Measurements from ENCODE around the gene HLA-A. TPM values are rescaled to one million over a fixed set of nuclear protein-coding genes. Genes with fewer than 3 reads are reported as not detected.

Gene HLA-A
- total and polyA plus RNA-seq, 2 experiments from 2014 or later: 170 to 203 TPM

DNA sequence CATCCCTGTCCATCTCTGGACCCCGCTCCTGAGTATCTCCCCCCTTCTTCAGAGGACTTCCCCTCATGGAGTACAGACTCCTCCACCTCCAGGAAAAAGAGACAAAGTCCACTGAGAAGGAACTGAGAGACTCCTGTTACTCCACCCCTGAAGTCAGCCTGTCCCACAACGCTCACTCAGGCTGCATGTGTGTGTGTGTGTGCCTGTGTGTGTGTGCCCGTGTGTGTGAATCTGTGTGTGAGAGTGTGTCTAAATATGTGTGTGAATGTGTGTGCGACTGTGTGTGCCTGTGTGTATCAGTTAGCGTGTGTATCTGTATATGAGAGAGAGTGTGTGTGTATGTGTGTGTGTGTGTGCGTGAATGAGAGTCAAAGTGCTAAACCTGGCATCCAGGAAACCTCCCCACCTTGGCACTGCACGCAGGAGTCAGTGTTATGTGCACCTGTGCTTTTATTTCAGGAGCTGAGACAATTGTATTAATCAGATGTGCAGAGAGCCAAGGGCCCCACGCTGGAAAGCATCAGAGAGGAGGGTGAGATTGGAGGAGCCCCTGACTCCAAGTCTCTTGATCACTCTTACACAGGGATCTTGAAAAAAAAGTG is 39.0 kb downstream of the HLA-A start:
- H3K27ac Mint-ChIP-seq: no peak overlapping the region
- Histone ChIP-seq H3K36me3 (ENCODE audit: insufficient read depth) (no peaks in the 10 kb centered on the region), H3K4me3 (no peak overlapping the region), H4K20me1 (replicated peaks; ENCODE audit: insufficient read depth) (0 out of 2 replicates have a peak, but pooled peaks cover 7% of the 10 kb centered on the region), H3K27me3 (ENCODE audit: insufficient read depth) (peaks cover 31% of the 10 kb centered on the region), H3F3A (replicated peaks; ENCODE audit: low read depth) (no peaks in the 10 kb centered on the region), H3K27ac (ENCODE audit: low read depth) (no peak overlapping the region), H3K9me2 (ENCODE audit: insufficient read depth) (no peaks in the 10 kb centered on the region), H3K4me2 (no peak overlapping the region), H3K4me1 (ENCODE audit: insufficient read depth) (peaks cover 5% of the 10 kb centered on the region), H3K79me2 (replicated peaks; ENCODE audit: insufficient read depth) (no peaks in the 10 kb centered on the region), H2AFZ (no peak overlapping the region)
- ATAC-seq (no peak), DNase-seq (ENCODE audit: low spot score) (no peak)
- H3K4me1 Mint-ChIP-seq: peaks cover 10% of the 10 kb centered on the region
- no peaks in the 10 kb centered on the region; the same call in 2 of the 3 replicates for H3K36me3 Mint-ChIP-seq (ENCODE audit: low read depth)
- peaks cover 25% of the 10 kb centered on the region for H3K27me3 Mint-ChIP-seq (ENCODE audit: insufficient read depth, low read depth, poor library complexity)
- TF ChIP-seq NANOG (IDR thresholded peaks at IDR 0.05; ENCODE audit: borderline replicate concordance) (no peak), JUNB (IDR thresholded peaks at IDR 0.05; ENCODE audit: unreplicated experiment) (no peak), EZH2phosphoT487 (IDR thresholded peaks at IDR 0.05; ENCODE audit: unreplicated experiment) (no peak), STAT1 (IDR thresholded peaks at IDR 0.05; ENCODE audit: unreplicated experiment) (no peak), CREB1 (CRISPR knock-in tag; IDR thresholded peaks at IDR 0.05; ENCODE audit: low read depth) (no peak), POLR2AphosphoS5 (IDR thresholded peaks at IDR 0.05; ENCODE audit: low read depth) (no peak), CTCF (conservative IDR thresholded peaks at IDR 0.05; ENCODE audit: low read depth in 2 of 2) (no peak), EZH2 (IDR thresholded peaks at IDR 0.05; ENCODE audit: low read depth, unreplicated experiment) (no peak), ZNF114 (CRISPR knock-in tag; IDR thresholded peaks at IDR 0.05) (no peak), ZNF331 (CRISPR knock-in tag; IDR thresholded peaks at IDR 0.05; ENCODE audit: low read depth) (no peak)
- TF ChIP-seq, protein P1, sequence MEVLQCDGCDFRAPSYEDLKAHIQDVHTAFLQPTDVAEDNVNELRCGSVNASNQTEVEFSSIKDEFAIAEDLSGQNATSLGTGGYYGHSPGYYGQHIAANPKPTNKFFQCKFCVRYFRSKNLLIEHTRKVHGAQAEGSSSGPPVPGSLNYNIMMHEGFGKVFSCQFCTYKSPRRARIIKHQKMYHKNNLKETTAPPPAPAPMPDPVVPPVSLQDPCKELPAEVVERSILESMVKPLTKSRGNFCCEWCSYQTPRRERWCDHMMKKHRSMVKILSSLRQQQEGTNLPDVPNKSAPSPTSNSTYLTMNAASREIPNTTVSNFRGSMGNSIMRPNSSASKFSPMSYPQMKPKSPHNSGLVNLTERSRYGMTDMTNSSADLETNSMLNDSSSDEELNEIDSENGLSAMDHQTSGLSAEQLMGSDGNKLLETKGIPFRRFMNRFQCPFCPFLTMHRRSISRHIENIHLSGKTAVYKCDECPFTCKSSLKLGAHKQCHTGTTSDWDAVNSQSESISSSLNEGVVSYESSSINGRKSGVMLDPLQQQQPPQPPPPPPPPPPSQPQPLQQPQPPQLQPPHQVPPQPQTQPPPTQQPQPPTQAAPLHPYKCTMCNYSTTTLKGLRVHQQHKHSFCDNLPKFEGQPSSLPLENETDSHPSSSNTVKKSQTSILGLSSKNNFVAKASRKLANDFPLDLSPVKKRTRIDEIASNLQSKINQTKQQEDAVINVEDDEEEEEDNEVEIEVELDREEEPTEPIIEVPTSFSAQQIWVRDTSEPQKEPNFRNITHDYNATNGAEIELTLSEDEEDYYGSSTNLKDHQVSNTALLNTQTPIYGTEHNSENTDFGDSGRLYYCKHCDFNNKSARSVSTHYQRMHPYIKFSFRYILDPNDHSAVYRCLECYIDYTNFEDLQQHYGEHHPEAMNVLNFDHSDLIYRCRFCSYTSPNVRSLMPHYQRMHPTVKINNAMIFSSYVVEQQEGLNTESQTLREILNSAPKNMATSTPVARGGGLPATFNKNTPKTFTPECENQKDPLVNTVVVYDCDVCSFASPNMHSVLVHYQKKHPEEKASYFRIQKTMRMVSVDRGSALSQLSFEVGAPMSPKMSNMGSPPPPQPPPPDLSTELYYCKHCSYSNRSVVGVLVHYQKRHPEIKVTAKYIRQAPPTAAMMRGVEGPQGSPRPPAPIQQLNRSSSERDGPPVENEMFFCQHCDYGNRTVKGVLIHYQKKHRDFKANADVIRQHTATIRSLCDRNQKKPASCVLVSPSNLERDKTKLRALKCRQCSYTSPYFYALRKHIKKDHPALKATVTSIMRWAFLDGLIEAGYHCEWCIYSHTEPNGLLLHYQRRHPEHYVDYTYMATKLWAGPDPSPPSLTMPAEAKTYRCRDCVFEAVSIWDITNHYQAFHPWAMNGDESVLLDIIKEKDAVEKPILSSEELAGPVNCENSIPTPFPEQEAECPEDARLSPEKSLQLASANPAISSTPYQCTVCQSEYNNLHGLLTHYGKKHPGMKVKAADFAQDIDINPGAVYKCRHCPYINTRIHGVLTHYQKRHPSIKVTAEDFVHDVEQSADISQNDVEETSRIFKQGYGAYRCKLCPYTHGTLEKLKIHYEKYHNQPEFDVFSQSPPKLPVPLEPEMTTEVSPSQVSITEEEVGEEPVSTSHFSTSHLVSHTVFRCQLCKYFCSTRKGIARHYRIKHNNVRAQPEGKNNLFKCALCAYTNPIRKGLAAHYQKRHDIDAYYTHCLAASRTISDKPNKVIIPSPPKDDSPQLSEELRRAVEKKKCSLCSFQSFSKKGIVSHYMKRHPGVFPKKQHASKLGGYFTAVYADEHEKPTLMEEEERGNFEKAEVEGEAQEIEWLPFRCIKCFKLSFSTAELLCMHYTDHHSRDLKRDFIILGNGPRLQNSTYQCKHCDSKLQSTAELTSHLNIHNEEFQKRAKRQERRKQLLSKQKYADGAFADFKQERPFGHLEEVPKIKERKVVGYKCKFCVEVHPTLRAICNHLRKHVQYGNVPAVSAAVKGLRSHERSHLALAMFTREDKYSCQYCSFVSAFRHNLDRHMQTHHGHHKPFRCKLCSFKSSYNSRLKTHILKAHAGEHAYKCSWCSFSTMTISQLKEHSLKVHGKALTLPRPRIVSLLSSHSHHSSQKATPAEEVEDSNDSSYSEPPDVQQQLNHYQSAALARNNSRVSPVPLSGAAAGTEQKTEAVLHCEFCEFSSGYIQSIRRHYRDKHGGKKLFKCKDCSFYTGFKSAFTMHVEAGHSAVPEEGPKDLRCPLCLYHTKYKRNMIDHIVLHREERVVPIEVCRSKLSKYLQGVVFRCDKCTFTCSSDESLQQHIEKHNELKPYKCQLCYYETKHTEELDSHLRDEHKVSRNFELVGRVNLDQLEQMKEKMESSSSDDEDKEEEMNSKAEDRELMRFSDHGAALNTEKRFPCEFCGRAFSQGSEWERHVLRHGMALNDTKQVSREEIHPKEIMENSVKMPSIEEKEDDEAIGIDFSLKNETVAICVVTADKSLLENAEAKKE (CRISPR knock-in tag; IDR thresholded peaks at IDR 0.05): no peak
- TF ChIP-seq, protein P2, sequence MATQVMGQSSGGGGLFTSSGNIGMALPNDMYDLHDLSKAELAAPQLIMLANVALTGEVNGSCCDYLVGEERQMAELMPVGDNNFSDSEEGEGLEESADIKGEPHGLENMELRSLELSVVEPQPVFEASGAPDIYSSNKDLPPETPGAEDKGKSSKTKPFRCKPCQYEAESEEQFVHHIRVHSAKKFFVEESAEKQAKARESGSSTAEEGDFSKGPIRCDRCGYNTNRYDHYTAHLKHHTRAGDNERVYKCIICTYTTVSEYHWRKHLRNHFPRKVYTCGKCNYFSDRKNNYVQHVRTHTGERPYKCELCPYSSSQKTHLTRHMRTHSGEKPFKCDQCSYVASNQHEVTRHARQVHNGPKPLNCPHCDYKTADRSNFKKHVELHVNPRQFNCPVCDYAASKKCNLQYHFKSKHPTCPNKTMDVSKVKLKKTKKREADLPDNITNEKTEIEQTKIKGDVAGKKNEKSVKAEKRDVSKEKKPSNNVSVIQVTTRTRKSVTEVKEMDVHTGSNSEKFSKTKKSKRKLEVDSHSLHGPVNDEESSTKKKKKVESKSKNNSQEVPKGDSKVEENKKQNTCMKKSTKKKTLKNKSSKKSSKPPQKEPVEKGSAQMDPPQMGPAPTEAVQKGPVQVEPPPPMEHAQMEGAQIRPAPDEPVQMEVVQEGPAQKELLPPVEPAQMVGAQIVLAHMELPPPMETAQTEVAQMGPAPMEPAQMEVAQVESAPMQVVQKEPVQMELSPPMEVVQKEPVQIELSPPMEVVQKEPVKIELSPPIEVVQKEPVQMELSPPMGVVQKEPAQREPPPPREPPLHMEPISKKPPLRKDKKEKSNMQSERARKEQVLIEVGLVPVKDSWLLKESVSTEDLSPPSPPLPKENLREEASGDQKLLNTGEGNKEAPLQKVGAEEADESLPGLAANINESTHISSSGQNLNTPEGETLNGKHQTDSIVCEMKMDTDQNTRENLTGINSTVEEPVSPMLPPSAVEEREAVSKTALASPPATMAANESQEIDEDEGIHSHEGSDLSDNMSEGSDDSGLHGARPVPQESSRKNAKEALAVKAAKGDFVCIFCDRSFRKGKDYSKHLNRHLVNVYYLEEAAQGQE (IDR thresholded peaks at IDR 0.05; ENCODE audit: unreplicated experiment): no peak
- TF ChIP-seq, protein P3, sequence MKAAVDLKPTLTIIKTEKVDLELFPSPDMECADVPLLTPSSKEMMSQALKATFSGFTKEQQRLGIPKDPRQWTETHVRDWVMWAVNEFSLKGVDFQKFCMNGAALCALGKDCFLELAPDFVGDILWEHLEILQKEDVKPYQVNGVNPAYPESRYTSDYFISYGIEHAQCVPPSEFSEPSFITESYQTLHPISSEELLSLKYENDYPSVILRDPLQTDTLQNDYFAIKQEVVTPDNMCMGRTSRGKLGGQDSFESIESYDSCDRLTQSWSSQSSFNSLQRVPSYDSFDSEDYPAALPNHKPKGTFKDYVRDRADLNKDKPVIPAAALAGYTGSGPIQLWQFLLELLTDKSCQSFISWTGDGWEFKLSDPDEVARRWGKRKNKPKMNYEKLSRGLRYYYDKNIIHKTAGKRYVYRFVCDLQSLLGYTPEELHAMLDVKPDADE (IDR thresholded peaks at IDR 0.05): no peak
- H3K9me3 Mint-ChIP-seq: no peaks in the 10 kb centered on the region; the same call in 2 of the 3 replicates
- H3K4me3 Mint-ChIP-seq: no peak overlapping the region
